Breast epithelium (tissue), 3 donors: ENCODE measurements around the gene SHBG.

Experiments
- POLR2A ChIP-seq: fragments of 450-650 bp; IDR thresholded peaks from one replicate; pipeline ENCODE4 v1.6.1; 2016; ENCODE audit warnings: antibody characterized with exemption, mild to moderate bottlenecking, moderate library complexity
- POLR2AphosphoS5 ChIP-seq, 3 donors: sonication (generic); formaldehyde crosslinking; IDR thresholded peaks; one replicate each; pipeline ENCODE4 v1.6.1; 2017; ENCODE audit warnings: antibody characterized with exemption in 3 of 3
- TF ChIP-seq, protein P1 (sequence below), 3 donors: fragments of 450-650 bp; IDR thresholded peaks; one replicate each; pipeline ENCODE4 v1.5.1; 2016 to 2017; ENCODE audit warnings: antibody characterized with exemption in 3 of 3, mild to moderate bottlenecking in 3 of 3, moderate library complexity in 3 of 3

DNA sequence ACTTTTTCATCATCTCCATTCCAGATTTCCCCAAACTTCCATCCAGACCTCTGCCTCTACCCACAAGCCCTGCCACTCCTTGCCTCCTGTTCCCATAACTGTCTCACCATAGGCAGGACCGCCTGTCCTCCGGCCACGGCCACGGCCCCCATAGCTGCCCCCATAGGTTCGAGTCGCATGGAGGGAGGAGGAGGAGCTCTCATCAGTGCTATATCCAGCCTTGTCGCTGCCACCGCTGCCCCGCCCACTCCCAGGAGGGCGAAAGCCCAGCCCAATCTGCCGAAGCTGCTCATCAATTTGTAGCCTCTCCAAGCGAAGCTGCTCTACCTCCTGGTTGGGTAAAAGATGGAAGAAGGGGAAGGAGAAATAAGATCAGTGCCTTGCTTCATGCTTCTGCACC, 36.6 kb upstream of the SHBG start:
- no peak for TF ChIP-seq POLR2A
- TF ChIP-seq, protein P1, sequence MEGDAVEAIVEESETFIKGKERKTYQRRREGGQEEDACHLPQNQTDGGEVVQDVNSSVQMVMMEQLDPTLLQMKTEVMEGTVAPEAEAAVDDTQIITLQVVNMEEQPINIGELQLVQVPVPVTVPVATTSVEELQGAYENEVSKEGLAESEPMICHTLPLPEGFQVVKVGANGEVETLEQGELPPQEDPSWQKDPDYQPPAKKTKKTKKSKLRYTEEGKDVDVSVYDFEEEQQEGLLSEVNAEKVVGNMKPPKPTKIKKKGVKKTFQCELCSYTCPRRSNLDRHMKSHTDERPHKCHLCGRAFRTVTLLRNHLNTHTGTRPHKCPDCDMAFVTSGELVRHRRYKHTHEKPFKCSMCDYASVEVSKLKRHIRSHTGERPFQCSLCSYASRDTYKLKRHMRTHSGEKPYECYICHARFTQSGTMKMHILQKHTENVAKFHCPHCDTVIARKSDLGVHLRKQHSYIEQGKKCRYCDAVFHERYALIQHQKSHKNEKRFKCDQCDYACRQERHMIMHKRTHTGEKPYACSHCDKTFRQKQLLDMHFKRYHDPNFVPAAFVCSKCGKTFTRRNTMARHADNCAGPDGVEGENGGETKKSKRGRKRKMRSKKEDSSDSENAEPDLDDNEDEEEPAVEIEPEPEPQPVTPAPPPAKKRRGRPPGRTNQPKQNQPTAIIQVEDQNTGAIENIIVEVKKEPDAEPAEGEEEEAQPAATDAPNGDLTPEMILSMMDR (IDR thresholded peaks at IDR 0.05): no peak
- no peak for TF ChIP-seq POLR2AphosphoS5 (IDR thresholded peaks at IDR 0.05)
